DOHH2 (cell line): ENCODE data around the gene ZNF512.

Experiments
- EZH2phosphoT487 ChIP-seq: fragments of 200-600 bp; sonication (generic); IDR thresholded peaks from 2 replicates; pipeline ENCODE4 v1.6.1; 2017; ENCODE audit warnings: borderline replicate concordance, mild to moderate bottlenecking, antibody characterized with exemption, low read length, moderate library complexity, mixed read lengths
- TF ChIP-seq, protein P1 (sequence below): fragments of 200-600 bp; sonication (generic); IDR thresholded peaks from one replicate; pipeline ENCODE4 v1.5.1; 2014; ENCODE audit warnings: antibody characterized with exemption, mild to moderate bottlenecking, low read depth, low read length; ENCODE audit not compliant: poor library complexity, severe bottlenecking

DNA sequence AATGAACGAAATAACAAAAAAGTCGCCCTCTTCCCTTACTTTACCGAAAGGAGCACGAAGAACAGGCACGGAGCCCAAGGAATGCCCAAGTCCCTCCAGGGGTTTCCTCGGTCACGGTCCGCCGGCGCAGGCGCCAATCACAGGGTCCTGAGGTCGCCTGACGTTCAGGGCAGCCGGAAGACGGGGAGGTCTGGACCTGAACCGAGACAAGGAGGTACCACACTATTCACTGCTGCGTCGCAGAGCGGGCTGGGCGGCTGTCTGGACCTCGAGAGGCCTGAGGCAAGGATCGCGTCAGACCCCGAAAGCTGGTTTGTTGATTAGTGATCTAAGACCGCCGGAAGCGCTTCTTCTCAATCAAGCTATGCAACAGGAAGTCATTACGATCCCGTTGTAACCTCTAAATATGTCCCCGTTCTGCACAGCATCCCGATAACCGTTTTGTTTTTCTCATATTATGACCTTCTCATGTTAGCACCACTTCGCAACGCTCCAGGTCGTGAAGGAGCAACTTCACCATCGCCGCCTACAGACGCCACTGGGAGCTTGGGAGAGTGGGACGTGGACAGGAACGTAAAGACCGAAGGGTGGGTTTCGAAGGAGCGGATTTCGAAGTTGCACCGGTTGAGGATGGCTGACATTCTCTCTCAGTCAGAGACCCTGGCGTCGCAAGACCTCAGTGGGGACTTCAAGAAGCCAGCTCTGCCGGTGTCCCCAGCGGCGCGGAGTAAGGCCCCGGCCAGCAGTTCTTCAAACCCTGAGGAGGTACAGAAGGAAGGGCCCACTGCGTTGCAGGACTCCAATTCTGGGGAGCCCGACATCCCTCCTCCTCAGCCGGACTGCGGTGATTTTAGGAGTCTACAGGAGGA is 80.7 kb downstream of the ZNF512 start, which contains the start of the genes SLC4A1AP and SUPT7L:
- TF ChIP-seq, protein P1, sequence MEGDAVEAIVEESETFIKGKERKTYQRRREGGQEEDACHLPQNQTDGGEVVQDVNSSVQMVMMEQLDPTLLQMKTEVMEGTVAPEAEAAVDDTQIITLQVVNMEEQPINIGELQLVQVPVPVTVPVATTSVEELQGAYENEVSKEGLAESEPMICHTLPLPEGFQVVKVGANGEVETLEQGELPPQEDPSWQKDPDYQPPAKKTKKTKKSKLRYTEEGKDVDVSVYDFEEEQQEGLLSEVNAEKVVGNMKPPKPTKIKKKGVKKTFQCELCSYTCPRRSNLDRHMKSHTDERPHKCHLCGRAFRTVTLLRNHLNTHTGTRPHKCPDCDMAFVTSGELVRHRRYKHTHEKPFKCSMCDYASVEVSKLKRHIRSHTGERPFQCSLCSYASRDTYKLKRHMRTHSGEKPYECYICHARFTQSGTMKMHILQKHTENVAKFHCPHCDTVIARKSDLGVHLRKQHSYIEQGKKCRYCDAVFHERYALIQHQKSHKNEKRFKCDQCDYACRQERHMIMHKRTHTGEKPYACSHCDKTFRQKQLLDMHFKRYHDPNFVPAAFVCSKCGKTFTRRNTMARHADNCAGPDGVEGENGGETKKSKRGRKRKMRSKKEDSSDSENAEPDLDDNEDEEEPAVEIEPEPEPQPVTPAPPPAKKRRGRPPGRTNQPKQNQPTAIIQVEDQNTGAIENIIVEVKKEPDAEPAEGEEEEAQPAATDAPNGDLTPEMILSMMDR, result peak; percentile 28
- peak; percentile 65; the same call in 1 of the 2 replicates for TF ChIP-seq EZH2phosphoT487
